ENCODE results near the gene FSTL4. TPM values are rescaled to one million over a fixed set of nuclear protein-coding genes. Genes with fewer than 3 reads are reported as not detected.
"Not testable (repeated sequence)": the region's sequence is repeated elsewhere in the genome, so short reads cannot be mapped to it uniquely, and the experiment has no call there.

FSTL4 gene
- total RNA-seq, 2 donors from 2014 or later: not detected

DNA sequence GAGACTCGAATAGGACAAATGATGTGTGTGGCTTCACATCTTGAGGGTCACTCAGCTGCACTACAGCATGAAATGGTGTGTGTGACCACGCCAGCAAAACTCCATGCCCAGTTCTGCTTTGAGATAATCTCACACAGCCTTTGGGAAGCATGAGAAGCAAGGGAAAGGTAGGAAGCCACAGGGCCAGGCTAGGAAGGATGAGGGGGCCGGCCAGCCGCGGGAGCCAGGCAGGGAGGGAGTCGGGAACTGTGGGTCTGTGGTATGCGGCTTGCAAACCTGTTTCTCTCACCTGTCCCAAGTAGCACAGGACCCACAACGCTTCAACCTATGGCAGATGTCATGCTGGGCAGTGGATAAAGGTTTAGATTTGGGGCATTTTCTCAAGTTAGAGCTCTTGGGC is 418.5 kb downstream of the FSTL4 start:
- Histone ChIP-seq H3K4me3 (no peak overlapping the region), H3K27ac (no peak overlapping the region), H3K27me3 (no peaks in the 10 kb centered on the region), H3K9me3 (no peaks in the 10 kb centered on the region), H3K36me3 (no peaks in the 10 kb centered on the region), H3K4me1 (no peaks in the 10 kb centered on the region)
- TF ChIP-seq, protein P1, sequence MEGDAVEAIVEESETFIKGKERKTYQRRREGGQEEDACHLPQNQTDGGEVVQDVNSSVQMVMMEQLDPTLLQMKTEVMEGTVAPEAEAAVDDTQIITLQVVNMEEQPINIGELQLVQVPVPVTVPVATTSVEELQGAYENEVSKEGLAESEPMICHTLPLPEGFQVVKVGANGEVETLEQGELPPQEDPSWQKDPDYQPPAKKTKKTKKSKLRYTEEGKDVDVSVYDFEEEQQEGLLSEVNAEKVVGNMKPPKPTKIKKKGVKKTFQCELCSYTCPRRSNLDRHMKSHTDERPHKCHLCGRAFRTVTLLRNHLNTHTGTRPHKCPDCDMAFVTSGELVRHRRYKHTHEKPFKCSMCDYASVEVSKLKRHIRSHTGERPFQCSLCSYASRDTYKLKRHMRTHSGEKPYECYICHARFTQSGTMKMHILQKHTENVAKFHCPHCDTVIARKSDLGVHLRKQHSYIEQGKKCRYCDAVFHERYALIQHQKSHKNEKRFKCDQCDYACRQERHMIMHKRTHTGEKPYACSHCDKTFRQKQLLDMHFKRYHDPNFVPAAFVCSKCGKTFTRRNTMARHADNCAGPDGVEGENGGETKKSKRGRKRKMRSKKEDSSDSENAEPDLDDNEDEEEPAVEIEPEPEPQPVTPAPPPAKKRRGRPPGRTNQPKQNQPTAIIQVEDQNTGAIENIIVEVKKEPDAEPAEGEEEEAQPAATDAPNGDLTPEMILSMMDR (IDR thresholded peaks at IDR 0.05): no peak
- DNase-seq (ENCODE audit: low spot score): peak; percentile 13

DNA sequence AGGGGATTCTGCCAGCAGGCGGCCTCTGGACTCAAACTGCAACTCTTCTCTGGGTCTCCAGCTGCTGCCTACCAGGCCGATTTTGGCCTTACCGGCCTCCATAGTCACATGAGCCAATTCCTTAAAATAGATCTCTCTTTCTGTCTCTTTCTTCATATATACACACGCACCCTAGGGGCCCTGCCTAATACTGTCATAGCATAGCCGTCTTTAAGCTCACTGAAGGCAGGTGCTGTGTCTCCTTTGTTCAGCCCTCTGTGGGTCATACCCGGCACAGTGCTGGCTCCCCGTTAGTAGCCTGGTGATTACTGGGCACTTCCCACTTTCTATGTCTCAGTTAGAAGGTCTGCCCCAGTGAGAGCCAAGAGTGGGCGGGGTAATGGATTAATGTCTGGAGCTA is 419.6 kb downstream of the FSTL4 start:
- Histone ChIP-seq H3K4me3 (no peak overlapping the region), H3K36me3 (no peaks in the 10 kb centered on the region), H3K27me3 (no peaks in the 10 kb centered on the region), H3K4me1 (no peaks in the 10 kb centered on the region), H3K9me3 (no peaks in the 10 kb centered on the region), H3K27ac (no peak overlapping the region)
- peak; percentile 9 for DNase-seq (ENCODE audit: low spot score)
- TF ChIP-seq, protein P1 (IDR thresholded peaks at IDR 0.05): no peak

DNA sequence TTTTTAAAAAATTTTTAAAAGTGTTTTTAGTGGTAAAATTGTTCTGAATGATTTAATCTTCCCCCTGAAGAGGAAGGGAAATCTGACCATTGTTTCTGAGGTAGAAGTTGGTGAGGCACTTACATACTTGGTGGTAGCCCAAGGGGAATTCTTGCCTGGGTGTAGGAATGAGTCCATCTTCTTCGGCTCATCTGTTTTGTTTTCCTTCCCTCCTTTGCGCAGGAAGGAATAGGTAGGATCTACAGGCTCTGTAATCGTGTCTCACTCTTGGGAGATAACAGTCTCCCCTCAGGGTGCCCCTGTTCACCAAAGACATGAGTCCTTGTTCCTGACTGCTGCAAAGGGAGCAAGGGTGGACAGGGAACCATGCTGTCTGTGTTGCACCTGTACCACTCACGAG is 422.5 kb downstream of the FSTL4 start:
- no peak overlapping the region for H3K4me3 ChIP-seq
- TF ChIP-seq, protein P1 (IDR thresholded peaks at IDR 0.05): no peak
- DNase-seq (ENCODE audit: low spot score): no peak
- H3K4me1 ChIP-seq: no peaks in the 10 kb centered on the region
- no peaks in the 10 kb centered on the region for H3K27me3 ChIP-seq
- no peaks in the 10 kb centered on the region for H3K9me3 ChIP-seq
- H3K36me3 ChIP-seq: no peaks in the 10 kb centered on the region
- H3K27ac ChIP-seq: no peak overlapping the region

DNA sequence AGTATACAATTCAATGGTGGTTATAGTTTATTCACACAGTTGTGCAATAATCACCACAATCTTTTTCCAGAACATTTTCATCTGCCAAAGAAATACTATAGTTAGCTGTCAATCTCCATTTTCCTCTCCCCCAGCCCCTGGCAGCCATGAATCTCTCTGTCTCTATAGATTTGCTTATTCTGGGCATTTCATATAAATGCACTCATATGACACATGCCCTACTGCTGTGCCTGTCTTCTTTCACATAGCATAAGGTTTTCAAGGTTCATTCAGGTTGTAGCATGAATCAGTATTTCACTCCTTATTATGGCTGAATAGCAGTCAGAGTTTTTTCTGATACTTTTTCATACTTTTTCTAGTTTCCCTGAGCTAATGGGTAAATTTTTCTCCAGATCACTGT is 432.9 kb downstream of the FSTL4 start:
- DNase-seq (ENCODE audit: low spot score): no peak
- Histone ChIP-seq H3K4me3 (no peak overlapping the region), H3K4me1 (no peaks in the 10 kb centered on the region), H3K27ac (no peak overlapping the region), H3K27me3 (no peaks in the 10 kb centered on the region), H3K9me3 (no peaks in the 10 kb centered on the region), H3K36me3 (no peaks in the 10 kb centered on the region)
- TF ChIP-seq, protein P1 (IDR thresholded peaks at IDR 0.05): no peak

DNA sequence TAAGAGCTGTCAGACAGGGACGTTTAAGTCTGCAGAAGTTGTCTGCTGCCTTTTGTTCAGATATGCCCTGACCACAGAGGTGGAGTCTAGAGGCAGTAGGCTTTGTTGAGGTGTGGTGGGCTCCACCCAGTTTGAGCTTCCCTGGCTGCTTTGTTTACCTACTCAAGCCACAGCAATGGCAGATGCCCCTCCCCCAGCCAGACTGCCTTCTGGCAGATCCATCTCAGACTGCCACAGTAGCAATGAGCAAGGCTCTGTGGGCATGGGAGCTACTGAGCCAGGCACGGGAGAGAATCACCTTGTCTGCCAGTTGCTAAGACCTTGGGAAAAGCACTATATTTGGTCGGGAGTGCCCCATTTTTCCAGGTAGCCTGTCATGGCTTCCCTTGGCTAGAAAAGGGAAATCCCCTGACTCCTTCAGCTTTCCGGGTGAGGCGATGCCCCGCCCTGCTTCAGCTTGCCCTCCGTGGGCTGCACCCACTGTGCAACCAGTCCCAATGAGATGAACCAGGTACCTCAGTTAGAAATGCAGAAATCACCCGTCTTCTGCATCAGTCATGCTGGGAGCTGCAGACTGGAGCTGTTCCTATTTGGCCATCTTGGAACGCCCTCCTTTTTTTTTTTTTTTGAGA is 441.5 kb downstream of the FSTL4 start:
- DNase-seq (ENCODE audit: low spot score); H3K27me3 ChIP-seq; H3K4me1 ChIP-seq; H3K27ac ChIP-seq; H3K4me3 ChIP-seq; H3K36me3 ChIP-seq; H3K9me3 ChIP-seq: not testable (repeated sequence)

DNA sequence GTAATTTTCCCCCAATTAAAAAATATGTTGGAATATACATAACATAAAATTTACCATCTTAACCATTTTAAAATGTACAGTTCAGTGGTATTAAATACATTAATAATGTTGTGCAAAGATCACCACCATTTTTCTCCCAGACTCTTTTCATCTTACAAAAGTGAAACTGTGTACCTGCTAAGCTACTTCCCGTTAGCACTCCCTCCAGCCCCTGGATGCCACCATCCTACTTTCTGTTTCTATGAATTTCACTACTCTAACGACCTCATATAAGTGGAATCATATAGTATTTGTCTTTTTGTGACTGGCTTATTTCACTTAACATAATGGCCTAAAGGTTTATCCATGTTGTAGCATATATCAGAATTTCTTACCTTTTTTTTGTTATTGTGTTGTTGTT is 447.6 kb downstream of the FSTL4 start:
- Histone ChIP-seq H3K27ac (no peak overlapping the region), H3K36me3 (no peaks in the 10 kb centered on the region), H3K9me3 (no peaks in the 10 kb centered on the region), H3K4me1 (no peaks in the 10 kb centered on the region), H3K27me3 (no peaks in the 10 kb centered on the region), H3K4me3 (no peak overlapping the region)
- TF ChIP-seq, protein P1 (IDR thresholded peaks at IDR 0.05): no peak
- no peak for DNase-seq (ENCODE audit: low spot score)
